Astrocyte of the spinal cord (primary cell): ENCODE measurements around the gene CDHR4.

Source experiments
- DNase-seq: peaks from one replicate; pipeline ENCODE4 v3.0.0; 2011; ENCODE audit warnings: low read depth, low spot score
- H3K4me3 ChIP-seq: 2 replicates; pipeline ENCODE4 v1.5.1; 2011; ENCODE audit warnings: low read depth, mild to moderate bottlenecking, low read length, moderate library complexity
- CTCF ChIP-seq: IDR thresholded peaks from 2 replicates; pipeline ENCODE4 v1.5.1; 2012; ENCODE audit warnings: low read depth, mild to moderate bottlenecking, low read length, inconsistent platforms
- in situ Hi-C: cut with HindIII; loops from 2 replicates; pipeline ENCODE4 v1.10.0; 2017; ENCODE audit warnings: low sequenced_read_pairs

CDHR4 gene

GRCh38 chr3:49807431-49808114 lies 7.9 kb upstream of the CDHR4 start:
- in situ Hi-C loops, result no loop called here
- TF ChIP-seq CTCF, result no peak
- H3K4me3 ChIP-seq, result no peak overlapping the region
- no peak for DNase-seq

GRCh38 chr3:49806850-49807249 lies 7.2 kb upstream of the CDHR4 start:
- no peak for TF ChIP-seq CTCF
- no peak overlapping the region for H3K4me3 ChIP-seq
- no peak for DNase-seq
- in situ Hi-C loops, result no loop called here

GRCh38 chr3:49805897-49806701 lies 6.4 kb upstream of the CDHR4 start:
- H3K4me3 ChIP-seq, result no peak overlapping the region
- TF ChIP-seq CTCF, result no peak
- no peak for DNase-seq
- in situ Hi-C loops, result no loop called here

- TF ChIP-seq CTCF, result no peak
- peak; percentile 38 for DNase-seq
- in situ Hi-C loops, result no loop called here
- no peak overlapping the region for H3K4me3 ChIP-seq
Measured at GRCh38 chr3:49805367-49805782, 5.7 kb upstream of the CDHR4 start.

- no peak for DNase-seq
- no peak overlapping the region for H3K4me3 ChIP-seq
- no peak for TF ChIP-seq CTCF
- in situ Hi-C loops, result no loop called here
Measured at GRCh38 chr3:49804141-49805041, 4.7 kb upstream of the CDHR4 start.

- no peak for DNase-seq
- peak overlapping the region; percentile 66 for H3K4me3 ChIP-seq
- no peak for TF ChIP-seq CTCF
- in situ Hi-C loops, result no loop called here
Measured at GRCh38 chr3:49803465-49804140, 3.9 kb upstream of the CDHR4 start.
